Stimulated activated CD8-positive, alpha-beta memory T cell treated with anti-CD3 and anti-CD28 coated beads, Interleukin-7, amount 100 ng/mL, for 48 hours (primary cell): ENCODE data around the gene LBH.

Source experiments
- DNase-seq, 2 donors: peaks; one replicate each; pipeline ENCODE4 v3.0.0-alpha.2; 2020; ENCODE audit warnings: low read depth in 1 of 2; ENCODE audit errors: extremely low read depth in 1 of 2

The LBH gene

DNA sequence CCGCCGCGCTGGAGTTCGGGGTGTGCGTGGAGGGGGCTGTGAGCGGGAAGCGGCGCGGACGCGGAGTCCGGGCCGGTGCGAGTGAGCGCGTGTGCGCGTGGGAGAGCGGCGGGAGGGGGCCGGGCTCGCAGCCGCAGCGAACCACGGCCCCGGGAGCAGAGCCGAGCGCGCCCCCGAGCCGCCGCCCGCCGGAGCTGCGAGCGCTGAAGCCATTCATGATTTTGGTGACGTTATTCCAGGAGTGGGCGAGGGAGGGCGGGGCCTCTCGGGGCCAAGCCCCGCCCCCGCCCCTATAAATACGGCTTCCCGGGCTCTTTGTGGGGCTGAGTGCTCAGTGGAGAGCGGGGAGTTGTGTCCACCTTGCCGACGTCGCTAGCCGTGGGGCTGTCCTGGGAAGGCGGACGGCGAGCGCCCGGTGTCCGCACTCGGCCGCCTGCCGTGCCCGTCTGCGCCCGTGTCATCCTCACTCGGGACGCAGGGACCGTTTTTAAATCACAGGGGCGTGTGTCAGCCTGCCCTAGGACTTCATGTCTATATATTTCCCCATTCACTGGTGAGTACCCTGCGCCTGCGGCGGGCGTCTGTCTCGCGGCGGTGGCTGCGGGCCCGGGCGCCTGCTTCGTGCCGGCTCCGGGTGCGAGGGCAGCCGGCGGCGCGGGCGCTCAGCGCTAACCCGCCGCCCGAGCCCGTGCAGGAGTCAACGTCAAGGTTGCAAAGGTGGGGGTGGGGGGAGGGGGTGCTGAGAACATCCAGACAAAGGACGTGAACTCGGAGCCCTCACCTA lies at the start of gene LBH:
LBH (plus strand) TSS at position 323 of the 784 bp plus-strand sequence; CDS start at position 528, 205 bp downstream.
- peak; percentile 68 to 83 for DNase-seq

DNA sequence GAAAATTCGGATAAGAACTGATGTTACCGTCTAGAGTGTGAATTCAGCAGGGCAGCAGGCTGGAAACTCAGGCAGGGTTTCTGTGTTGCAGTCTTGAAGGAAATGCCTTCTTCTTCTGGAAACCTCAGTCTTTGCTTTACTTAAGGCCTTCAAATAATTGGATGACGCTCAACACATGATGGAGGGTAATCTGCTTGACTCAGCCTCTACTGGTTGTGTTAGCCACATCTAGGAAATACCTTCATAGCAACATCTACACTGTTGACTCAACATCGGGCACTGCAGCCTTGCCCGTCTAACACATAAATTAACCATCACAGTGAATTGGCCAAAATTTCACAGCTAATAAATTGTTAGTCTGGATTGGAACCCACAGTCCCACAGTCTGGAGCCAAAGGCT lies 47.3 kb upstream of the LBH start:
- no peak for DNase-seq

DNA sequence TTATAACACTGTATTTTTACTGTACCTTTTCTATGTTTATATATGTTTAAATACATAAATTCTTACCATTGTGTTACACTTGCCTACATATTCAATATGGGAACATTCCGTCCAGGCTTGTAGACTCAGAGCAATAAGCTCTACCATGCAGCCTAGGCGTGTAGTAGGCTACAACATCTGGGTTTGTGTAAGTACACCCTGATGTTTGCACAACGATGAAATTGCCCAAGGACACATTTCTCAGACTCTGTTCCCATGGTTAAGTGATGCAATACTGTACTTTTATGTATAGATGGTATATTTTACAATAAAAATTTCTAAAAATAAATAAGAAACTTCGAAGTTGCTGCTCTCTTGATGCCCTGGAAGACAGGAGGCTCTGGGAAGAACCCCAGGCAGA lies 46.2 kb upstream of the LBH start:
- DNase-seq, result no peak

DNA sequence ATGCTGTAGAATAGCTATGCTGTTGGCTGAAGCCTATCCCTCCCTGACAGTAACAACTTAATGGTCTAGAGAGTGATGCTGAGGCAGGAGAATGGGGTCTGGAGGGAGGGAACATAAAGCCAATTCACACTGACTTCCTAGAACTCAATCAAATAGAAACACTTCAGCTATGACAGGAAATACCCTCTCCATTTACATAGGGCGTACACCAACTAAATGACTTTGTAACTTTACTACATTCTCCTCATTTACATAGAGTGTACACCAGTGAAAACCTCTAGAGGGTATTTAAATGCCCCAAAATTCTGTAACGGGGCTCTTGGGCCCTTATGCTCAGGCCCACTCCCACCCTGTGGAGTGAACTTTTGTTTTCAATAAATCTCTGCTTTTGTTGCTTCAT lies 43.0 kb upstream of the LBH start:
- DNase-seq, result no peak

DNA sequence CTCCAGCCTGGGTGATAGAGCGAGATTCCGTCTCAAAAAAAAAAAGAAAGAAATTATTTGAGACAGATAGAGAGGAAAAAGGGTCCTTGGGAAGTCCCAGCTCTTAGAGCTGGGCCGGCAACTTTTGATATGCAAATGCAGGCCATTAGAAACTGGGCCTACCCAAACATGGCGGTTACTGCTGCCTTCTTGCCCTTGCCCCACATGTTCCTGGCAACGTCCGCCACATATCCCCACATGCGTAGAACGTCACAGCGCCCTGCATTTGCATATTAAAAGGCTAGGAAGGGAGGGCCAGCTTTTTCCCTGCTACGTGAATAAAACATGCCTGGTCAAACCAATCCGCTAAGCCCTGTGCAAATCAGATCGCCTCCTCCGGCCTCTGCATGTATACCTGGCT lies 40.7 kb upstream of the LBH start:
- no peak for DNase-seq

DNA sequence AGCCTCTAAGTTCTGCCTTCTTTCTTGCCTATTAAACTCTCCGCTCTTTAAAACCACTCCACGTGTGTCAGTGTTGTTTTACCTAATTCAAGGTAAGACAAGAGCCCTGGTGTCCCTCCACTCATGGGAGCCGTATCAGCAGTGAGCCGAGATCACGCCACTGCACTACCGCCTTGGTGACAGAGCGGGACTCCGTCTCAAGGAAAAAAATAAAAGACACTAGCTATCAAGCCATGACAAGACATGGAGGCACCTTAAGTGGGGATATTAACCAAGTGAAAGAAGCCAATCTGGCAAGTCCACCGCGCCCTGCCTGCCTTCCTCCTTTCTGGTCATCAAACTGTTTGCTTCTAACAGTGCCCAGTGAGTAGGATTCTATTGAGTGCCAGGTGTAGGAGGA lies 40.2 kb upstream of the LBH start:
- no peak for DNase-seq

DNA sequence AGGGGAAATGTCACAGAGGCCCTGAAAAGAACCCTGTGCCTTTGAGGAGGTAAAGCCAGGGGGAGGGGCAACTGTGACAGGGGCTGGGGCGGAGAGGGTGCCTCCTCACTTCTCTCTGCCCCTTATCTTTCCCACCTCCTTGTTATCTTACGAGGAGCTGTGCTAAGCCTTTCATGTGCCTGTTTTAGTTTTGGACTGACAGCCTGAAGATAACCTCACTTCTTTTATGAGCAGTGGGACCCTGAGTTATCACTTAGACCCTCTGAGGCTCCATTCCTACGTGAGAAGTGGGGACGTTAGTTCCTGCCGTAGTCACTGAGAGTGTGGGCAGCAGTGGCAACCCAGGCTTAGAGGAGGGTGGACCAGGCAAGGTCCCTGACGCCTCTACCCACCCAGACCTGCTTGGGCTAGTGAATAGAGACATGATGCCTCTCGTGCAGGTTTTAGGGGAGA lies 39.5 kb upstream of the LBH start:
- no peak for DNase-seq

DNA sequence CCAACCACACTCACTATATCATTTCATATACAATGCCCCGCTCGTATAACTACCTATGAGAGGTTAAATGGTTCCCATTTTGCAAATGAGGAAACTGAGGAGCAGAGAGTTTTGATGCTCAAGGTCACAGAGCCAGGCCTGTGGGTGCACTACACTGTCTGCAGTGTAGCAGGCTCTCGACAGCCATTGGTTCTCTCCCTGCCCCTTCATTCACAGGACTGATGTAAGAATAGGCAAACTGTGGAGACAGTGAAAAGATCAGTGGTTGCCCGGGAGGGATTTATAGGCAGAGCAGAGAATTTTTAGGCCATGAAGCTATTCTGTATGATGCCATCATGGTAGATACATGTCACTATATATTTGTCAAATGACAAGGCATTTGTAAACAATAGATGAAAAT lies 39.0 kb upstream of the LBH start:
- no peak for DNase-seq

DNA sequence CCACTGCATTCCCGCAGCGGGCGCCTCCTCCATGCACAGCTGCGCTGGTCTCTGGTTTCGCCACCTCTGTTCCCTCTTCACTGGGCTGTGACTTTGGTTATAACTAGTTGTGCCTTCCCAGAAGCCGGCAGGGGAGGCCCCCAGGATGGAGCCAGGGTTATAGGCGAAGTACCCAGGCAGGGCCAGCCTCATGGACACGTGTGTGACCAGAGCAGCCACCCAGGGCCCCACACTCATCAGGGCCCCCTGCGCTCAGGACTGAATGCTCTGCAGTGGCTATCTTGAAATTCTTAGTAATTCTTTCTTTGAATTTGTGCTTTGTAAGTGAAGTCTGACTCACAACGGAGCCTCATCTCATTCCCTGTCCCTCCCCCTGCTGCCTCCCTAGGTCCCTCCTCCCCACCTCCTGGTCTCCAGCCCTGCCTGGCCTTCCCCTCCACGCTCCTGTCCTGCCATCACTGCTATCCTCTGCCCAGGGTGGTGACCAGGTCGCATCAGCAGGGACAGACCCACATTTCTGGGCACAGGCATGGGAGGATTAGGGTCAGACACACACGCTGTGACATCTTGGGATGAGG lies 38.1 kb upstream of the LBH start:
- DNase-seq, result no peak

DNA sequence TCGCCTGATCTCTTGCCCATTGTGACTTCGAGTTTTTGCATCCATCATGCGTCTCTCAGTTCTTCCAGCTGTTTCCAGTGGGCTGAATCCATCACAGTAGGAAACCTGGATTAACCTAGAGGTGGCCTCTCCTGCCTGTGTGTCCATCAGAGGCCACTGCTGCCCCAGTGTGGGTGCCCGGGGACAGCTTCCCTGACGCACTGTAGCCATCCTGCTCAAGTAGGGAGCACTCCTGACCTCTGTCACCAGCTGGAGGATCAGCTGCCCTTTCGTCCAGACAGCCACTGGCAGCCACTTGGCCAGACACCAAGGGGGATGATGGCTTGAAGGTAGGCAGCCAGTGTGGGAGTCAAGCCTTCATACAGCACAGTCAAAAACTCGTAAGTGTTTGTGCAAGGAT lies 36.9 kb upstream of the LBH start:
- no peak for DNase-seq

DNA sequence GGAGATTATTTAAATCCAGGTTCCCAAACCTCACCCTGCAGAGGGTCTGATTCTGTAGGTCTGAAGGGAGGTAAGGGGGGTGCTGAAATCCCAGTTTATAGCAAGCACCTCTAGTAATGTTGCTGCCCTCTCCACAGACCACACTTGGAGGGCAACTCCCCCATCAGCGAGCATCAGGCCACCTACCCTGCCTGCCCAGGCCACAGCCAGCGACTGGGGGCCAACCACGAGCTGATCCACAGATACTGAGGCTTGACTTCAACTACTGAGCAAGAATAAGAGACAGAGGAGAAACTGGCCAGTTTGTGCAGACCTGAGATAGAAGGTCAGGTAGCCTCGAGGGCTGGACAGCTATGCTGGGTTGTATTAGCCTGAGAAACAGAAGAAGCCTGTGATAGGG lies 36.3 kb upstream of the LBH start:
- DNase-seq, result no peak

DNA sequence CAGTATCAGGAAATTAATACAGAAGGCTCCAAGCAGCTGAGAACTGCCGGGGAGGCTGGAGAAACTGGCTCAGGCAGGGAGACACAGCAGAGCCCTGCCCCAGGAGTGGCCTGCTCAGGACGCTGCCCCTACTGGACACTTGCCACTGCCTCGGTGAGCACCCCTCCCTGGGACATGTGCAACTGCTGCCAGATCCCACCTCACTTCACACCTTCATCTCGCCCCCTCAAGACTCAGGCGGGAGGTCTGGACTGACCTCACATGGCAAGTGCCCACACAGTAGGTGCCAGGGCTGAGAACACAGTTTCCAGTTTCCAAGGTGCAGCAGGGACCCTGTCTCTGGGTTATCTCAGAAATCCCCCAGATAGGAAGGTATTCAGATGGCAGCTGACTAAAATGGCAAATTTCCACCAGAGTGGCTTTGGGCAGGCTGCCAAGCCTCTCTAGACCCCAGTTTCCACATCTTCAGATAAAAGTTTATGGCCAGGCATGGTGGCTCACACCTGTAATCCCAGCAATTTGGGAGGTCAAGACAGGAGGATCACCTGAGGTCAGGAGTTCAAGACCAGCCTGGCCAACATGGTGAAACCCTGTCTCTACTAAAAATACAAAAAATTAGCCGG lies 33.7 kb upstream of the LBH start:
- no peak for DNase-seq

DNA sequence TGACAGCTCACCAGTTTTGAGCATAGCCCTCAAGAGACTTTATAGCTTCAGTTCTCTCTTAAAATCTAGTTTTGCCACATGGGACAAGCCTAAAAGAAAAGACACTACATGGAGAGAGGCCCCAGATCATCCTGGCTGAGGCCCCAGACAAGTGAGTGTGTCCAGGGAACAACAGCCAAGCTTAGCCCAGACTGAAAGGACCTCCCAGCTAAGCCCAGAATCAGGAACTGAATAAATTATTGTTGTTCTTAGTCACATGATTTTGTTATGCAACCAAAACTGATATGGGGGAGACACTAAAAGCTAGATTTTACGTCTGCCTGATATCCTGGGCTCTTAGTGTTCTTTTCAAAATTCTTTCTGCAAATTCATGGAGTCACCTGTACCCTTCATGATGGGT lies 29.3 kb upstream of the LBH start:
- DNase-seq, result no peak

DNA sequence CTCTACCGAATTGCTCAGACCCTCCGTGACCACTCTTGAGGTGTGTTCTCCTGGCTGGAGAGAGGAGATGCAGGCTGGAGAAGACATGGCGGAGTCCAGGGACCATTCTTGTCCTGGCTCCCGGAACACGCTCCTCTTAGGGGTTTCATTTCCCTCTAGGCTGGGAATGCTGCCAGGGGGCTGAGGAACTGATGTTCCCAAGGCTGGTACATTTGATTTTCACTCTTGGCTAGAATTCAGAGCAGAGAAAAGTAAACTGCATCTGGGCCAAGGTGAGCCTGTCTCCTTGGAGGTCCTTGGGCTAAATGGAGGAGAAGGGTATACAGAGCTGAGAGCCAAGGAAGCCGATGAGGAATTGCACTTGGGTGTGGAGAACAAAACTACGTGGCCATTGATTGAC lies 28.2 kb upstream of the LBH start:
- DNase-seq, result no peak

DNA sequence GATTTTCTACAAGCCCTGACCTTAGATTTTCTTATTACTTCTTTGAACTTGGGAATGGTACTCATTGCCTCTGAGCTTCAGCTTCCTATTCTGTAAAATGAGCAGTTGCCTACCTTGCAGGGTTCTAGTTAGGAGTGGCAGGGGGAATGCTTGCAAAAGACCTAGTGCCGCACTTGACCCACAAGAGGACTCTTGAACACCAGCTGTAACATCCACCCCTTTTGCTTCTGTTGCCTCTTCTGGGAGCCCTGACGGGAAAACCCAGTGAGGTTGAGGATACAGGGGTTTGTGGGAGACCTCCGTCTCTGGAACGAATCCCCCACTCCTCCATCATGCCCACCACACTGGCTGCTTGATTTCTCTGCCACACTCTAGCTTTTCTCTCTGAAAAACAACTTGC lies 27.1 kb upstream of the LBH start:
- no peak for DNase-seq

DNA sequence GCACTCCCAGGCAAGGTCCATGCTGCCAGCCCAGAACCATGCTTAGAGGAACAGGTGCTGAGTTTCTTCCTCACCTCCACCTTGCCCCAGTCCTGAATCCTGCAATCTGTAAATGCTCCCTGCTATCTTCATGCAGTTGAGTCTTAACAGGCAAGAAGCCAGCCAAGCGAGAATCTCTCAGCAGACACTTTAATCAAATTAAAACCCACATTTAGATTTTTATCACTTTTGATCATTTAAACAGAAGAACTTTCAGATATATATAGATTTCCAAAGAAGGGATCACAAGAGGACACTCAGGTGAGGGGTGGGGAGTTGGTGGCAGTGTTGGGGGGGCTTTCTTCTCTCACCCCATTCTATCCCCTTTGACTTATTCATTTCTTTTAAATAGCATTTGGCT lies 25.9 kb upstream of the LBH start:
- DNase-seq, result no peak

DNA sequence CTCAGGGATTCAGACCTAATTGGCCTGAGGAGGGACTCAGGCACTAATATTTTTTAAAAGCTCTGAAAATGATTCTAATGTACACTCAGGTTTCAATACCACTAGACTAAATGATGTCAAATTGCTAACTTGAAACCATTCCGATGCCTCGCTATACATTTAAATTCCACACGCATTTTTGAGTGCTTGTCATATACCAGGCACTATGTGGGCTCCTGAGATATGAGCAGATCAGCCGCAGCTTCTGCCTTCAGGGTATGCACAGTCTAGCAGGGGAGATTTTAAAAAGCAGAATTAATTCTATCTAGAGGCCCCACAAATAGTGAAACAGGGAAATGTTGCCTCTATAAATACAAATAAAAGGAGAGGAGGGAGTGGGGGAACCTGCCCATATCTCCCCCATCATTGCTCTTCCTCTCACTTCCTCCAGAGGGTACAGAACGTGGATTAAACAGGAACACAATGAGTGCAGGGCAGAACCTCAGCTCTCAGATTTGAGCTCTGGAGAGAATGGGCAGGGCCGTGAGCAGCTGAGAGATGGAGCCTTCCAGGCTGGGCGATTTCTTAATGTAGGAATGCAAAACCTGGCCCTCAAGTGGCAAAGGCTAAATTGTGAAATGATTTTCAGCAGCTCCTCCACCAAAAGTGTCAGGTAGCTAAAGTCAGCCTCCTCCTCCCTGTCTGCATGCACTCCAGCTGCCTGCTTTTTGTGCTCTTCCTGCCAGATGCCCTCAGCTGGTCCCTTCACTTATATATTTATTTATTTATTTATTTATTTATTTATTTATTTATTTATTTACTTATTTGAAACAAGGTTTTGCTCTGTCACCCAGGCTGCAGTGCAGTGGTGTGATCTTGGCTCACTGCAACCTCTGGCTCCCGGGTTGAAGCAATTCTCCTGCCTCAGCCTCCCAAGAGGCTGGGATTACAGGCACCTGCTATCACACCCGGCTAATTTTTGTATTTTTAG lies 24.6 kb upstream of the LBH start:
- no peak for DNase-seq

DNA sequence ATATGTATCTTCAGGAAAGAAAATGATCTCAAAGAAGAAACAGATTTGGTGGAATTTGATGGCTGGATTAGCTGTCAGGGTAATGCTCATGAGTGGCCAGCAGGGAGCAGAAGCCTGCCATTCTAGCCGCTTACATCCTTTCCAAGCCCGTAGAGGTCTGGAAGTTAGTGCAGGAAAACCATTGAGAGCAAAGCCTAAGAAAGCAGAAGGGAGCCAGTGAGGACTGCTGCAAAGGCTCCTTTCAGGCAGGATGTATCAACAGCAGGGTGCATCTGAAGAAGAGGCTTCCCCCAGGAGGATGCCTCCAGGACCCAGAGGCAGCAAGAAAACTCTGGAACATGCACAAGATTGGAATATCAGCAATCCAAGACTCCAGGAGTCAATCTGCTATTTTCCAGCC lies 22.9 kb upstream of the LBH start:
- no peak for DNase-seq

DNA sequence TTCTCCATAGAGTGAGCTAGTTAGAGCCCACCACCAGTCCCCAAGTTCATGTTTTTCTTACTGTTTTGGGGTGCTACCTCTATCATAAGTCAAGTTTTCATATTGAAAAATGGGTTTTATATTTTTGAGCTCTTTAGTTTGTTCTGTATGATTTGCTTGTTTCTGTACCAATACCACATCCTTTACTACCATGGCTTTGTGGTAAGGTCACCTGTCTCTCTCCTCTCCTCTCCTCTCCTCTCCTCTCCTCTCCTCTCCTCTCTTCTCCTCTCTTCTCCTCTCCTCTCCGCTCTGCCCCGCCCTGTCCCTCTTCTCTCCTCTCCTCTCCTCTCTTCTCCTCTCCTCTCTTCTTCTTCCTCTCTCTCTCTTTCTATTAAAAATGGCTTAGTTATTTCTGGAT lies 22.1 kb upstream of the LBH start:
- no peak for DNase-seq

DNA sequence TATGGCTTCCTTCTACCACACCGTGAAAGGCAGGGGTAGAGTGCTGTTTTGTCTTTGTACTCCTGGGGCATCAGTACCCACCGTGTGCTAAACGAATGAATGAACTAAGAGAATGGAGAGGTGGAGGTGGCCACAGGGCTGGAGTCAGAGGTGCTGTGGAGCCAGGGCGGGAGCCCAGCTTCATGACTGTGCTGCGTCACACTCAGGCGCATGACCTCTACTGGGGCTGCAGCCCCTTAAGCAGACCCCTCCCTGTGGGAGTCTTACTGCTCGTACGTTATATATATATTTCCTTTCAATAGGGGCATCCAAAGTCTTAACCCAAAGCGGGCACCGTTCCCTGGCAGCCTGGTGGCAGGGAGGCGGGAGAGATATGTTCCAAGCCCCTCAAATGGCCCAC lies 18.0 kb upstream of the LBH start:
- no peak for DNase-seq

DNA sequence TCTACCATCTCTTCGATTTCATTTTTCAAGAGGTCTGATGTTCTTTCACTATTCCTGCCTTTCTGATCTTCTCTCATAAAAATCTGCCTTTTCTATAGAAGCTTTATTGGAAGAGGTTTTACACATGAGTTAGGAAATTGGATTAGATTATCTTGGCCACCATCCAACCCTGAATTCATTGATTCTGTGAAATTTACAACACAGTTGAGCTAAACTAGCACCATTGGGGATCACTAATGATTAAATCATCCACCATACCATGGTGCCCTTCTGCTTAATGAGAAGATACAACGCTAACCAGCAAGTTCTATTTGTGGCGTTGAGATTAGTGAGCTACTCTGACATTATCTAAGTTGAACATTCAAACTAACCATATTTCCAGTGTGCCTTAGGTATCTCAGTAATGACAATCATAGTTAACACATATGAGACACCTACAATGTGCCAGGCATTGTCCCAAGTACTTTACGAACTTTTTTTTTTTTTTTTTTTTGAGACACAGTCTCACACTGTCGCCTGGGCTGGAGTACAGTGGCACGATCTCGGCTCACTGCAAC lies 17.3 kb upstream of the LBH start:
- DNase-seq, result no peak
